K562 (cell line): ENCODE data around the gene GALNT16. TPM values are rescaled to one million over a fixed set of nuclear protein-coding genes. Genes with fewer than 3 reads are reported as not detected.

Experiments
- ATF1 ChIP-seq, 2 experiments: fragments of 450-650 bp in 1 of 2; IDR thresholded peaks; 2 replicates each; pipeline ENCODE4 v1.6.1; 2016; ENCODE audit warnings: missing compliant biosample characterization in 1 of 2, missing genetic modification characterization in 1 of 2
- CBFA2T3 ChIP-seq: fragments of 450-650 bp; IDR thresholded peaks from 2 replicates; pipeline ENCODE4 v1.6.1; 2017
- CHD4 ChIP-seq: fragments of 200-600 bp; sonication (generic); IDR thresholded peaks from 3 replicates; pipeline ENCODE4 v1.6.1; 2012; ENCODE audit warnings: low read depth, mild to moderate bottlenecking, mixed read lengths, low read length, inconsistent platforms; ENCODE audit not compliant: insufficient read depth, insufficient replicate concordance, poor library complexity, severe bottlenecking
- NELFE ChIP-seq: IDR thresholded peaks from 2 replicates; pipeline ENCODE4 v1.6.1; 2011; ENCODE audit warnings: mild to moderate bottlenecking; ENCODE audit not compliant: insufficient read depth, insufficient read length
- SAP30 ChIP-seq: fragments of 200-600 bp; sonication (generic); IDR thresholded peaks from 2 replicates; pipeline ENCODE4 v1.6.1; 2012; ENCODE audit warnings: borderline replicate concordance, low read depth, mild to moderate bottlenecking, moderate library complexity, low read length, control low read depth, inconsistent platforms; ENCODE audit not compliant: insufficient read depth, poor library complexity, severe bottlenecking
- ZC3H8 ChIP-seq: fragments of 450-650 bp; IDR thresholded peaks from 2 replicates; pipeline ENCODE4 v1.6.1; 2017
- ZFP36 ChIP-seq: fragments of 150-350 bp; IDR thresholded peaks from 2 replicates; pipeline ENCODE4 v1.6.1; 2018; ENCODE audit warnings: low read length, low read depth; ENCODE audit not compliant: partially characterized antibody
- ZNF512 ChIP-seq: IDR thresholded peaks from 2 replicates; pipeline ENCODE4 v1.6.1; 2016; ENCODE audit warnings: missing genetic modification characterization, missing compliant biosample characterization
- ZNF561 ChIP-seq: fragments of 450-650 bp; formaldehyde crosslinking; conservative IDR thresholded peaks from 2 replicates; pipeline ENCODE4 v1.4.0; 2020; ENCODE audit warnings: mild to moderate bottlenecking, moderate library complexity
- polyA plus RNA-seq, 8 experiments: library from polyadenylated mRNA; depleted of rRNA in 4 of 8; stranded (reverse) in 5 of 8; unstranded in 3 of 8; fragments of >200 nt; fragmentation: Nextera tagmentation in 2 of 8; fragmentation: Illumina TruSeq in 1 of 8; extraction: Ambion mirVana in 2 of 8; extraction: Trizol in 1 of 8; gene quantifications; 2 replicates each; pipeline versions ENCODE4 v1.2.1 to v1.2.3, GENCODE V29; 2011 to 2014; ENCODE audit warnings: inconsistent platforms in 1 of 8, missing spikeins in 1 of 8
- total RNA-seq, 7 experiments: library from RNA; depleted of rRNA in 6 of 7; stranded (reverse); fragments of >200 nt in 6 of 7; fragmentation: Illumina TruSeq in 2 of 7; extraction: Trizol in 2 of 7; gene quantifications; 2 replicates each; pipeline versions ENCODE4 v1.2.1 to v1.2.3, GENCODE V29; 2011 to 2021; ENCODE audit warnings: low replicate concordance in 1 of 7
- TF ChIP-seq, protein P1 (sequence below): fragments of 450-650 bp; IDR thresholded peaks from 2 replicates; pipeline ENCODE4 v1.6.1; 2017; ENCODE audit warnings: antibody characterized with exemption, mild to moderate bottlenecking
- TF ChIP-seq, protein P2 (sequence below): sonication (generic); formaldehyde crosslinking; IDR thresholded peaks from 2 replicates; pipeline ENCODE4 v1.8.1; 2023; ENCODE audit warnings: mild to moderate bottlenecking, missing genetic modification reagents

Gene GALNT16
- total and polyA plus RNA-seq, 9 of the 15 experiments (the other 6 are each of a cell fraction or from before 2014, with no cell fraction given) = not detected

GRCh38 chr14:69267492-69267891 lies 7.5 kb downstream of the GALNT16 start (continued):
- TF ChIP-seq, protein P1, sequence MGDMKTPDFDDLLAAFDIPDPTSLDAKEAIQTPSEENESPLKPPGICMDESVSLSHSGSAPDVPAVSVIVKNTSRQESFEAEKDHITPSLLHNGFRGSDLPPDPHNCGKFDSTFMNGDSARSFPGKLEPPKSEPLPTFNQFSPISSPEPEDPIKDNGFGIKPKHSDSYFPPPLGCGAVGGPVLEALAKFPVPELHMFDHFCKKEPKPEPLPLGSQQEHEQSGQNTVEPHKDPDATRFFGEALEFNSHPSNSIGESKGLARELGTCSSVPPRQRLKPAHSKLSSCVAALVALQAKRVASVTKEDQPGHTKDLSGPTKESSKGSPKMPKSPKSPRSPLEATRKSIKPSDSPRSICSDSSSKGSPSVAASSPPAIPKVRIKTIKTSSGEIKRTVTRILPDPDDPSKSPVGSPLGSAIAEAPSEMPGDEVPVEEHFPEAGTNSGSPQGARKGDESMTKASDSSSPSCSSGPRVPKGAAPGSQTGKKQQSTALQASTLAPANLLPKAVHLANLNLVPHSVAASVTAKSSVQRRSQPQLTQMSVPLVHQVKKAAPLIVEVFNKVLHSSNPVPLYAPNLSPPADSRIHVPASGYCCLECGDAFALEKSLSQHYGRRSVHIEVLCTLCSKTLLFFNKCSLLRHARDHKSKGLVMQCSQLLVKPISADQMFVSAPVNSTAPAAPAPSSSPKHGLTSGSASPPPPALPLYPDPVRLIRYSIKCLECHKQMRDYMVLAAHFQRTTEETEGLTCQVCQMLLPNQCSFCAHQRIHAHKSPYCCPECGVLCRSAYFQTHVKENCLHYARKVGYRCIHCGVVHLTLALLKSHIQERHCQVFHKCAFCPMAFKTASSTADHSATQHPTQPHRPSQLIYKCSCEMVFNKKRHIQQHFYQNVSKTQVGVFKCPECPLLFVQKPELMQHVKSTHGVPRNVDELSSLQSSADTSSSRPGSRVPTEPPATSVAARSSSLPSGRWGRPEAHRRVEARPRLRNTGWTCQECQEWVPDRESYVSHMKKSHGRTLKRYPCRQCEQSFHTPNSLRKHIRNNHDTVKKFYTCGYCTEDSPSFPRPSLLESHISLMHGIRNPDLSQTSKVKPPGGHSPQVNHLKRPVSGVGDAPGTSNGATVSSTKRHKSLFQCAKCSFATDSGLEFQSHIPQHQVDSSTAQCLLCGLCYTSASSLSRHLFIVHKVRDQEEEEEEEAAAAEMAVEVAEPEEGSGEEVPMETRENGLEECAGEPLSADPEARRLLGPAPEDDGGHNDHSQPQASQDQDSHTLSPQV = no peak
- TF ChIP-seq, protein P2, sequence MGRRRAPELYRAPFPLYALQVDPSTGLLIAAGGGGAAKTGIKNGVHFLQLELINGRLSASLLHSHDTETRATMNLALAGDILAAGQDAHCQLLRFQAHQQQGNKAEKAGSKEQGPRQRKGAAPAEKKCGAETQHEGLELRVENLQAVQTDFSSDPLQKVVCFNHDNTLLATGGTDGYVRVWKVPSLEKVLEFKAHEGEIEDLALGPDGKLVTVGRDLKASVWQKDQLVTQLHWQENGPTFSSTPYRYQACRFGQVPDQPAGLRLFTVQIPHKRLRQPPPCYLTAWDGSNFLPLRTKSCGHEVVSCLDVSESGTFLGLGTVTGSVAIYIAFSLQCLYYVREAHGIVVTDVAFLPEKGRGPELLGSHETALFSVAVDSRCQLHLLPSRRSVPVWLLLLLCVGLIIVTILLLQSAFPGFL = no peak
- no peak for TF ChIP-seq ZNF512 (tag)
- TF ChIP-seq ZNF561 = no peak
- no peak for TF ChIP-seq ZFP36
- no peak for TF ChIP-seq CHD4
- no peak for TF ChIP-seq ZC3H8
- TF ChIP-seq SAP30 = no peak
- TF ChIP-seq ATF1 (CRISPR knock-in tag; IDR thresholded peaks at IDR 0.05) = no peak
- no peak for TF ChIP-seq ATF1 (tag; IDR thresholded peaks at IDR 0.05)
- TF ChIP-seq CBFA2T3 = no peak
- TF ChIP-seq NELFE = no peak
